ENCODE measurements around the gene TRIP11.

DNA sequence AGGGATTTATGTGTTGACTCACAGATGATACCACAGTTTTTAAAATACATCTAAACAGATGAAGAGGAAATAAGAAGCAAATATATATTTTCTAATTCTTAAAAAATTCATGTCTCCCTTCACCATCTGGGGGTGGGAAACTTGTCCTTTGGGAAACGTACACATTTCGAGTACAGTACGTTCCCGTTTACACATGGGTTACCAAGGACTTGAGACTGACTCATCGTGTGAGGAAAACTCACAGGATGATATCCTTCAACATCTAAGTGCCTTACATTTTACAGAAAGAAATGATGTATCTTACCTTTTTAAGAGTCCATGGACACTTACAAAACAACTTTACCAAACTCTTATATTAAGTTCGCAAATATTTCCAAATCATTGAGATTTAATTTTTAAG lies 76.4 kb downstream of the TRIP11 start:
- TF ChIP-seq, protein P1, sequence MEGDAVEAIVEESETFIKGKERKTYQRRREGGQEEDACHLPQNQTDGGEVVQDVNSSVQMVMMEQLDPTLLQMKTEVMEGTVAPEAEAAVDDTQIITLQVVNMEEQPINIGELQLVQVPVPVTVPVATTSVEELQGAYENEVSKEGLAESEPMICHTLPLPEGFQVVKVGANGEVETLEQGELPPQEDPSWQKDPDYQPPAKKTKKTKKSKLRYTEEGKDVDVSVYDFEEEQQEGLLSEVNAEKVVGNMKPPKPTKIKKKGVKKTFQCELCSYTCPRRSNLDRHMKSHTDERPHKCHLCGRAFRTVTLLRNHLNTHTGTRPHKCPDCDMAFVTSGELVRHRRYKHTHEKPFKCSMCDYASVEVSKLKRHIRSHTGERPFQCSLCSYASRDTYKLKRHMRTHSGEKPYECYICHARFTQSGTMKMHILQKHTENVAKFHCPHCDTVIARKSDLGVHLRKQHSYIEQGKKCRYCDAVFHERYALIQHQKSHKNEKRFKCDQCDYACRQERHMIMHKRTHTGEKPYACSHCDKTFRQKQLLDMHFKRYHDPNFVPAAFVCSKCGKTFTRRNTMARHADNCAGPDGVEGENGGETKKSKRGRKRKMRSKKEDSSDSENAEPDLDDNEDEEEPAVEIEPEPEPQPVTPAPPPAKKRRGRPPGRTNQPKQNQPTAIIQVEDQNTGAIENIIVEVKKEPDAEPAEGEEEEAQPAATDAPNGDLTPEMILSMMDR (IDR thresholded peaks at IDR 0.05), result no peak
- TF ChIP-seq EZH2 (IDR thresholded peaks at IDR 0.05), result no peak
